H1 (cell line): ENCODE results near the gene COL8A2.

Experiments used
- CHD2 ChIP-seq: IDR thresholded peaks from 2 replicates; pipeline ENCODE4 v1.6.1; 2012; ENCODE audit warnings: low read length, improper control_type of control experiment
- CTCF ChIP-seq, 3 experiments: IDR thresholded peaks; 1 replicate in 2 of 3; 2 replicates in 1 of 3; pipeline versions ENCODE4 v1.5.1 to v1.6.1; 2011; ENCODE audit warnings: low read length in 3 of 3, mild to moderate bottlenecking in 3 of 3, inconsistent platforms in 2 of 3, low read depth in 1 of 3, moderate library complexity in 1 of 3; ENCODE audit not compliant: insufficient read depth in 1 of 3; ENCODE audit errors: control extremely low read depth in 1 of 3
- USF2 ChIP-seq: IDR thresholded peaks from 2 replicates; pipeline ENCODE4 v1.6.1; 2011; ENCODE audit warnings: low read length, improper control_type of control experiment
- ZNF274 ChIP-seq: IDR thresholded peaks from 2 replicates; pipeline ENCODE4 v1.7.0; 2012; ENCODE audit warnings: low read length, borderline replicate concordance; ENCODE audit errors: extremely low read depth

- no peak for TF ChIP-seq CTCF (IDR thresholded peaks at IDR 0.05; ENCODE audit: control extremely low read depth in 1 of 3, insufficient read depth in 1 of 3, low read depth in 1 of 3, low read length in 3 of 3)
- TF ChIP-seq USF2 = no peak
- TF ChIP-seq ZNF274 = no peak
- TF ChIP-seq CHD2 = no peak
These were observed 40.4 kb downstream of the COL8A2 start for GRCh38 chr1:36084497-36085115.
